Activated T-cell treated with anti-CD3 and anti-CD28 coated beads, Interleukin-2, amount 50 U/mL, for 1 hour (primary cell): Measurements from ENCODE around the gene HPN.
"Not testable (repeated sequence)": the region's sequence is repeated elsewhere in the genome, so short reads cannot be mapped to it uniquely, and the experiment has no call there.

ENCODE experiments used
- DNase-seq: peaks from one replicate; pipeline ENCODE4 v3.0.0-alpha.2; 2020

The HPN gene

GRCh38 chr19:35041548-35042055 lies at the start of gene HPN:
TSS of gene HPN (plus strand) at chr19:35041721. CDS start at chr19:35042507, 786 bp downstream.
- no peak for DNase-seq

- DNase-seq = not testable (repeated sequence)
Measured at GRCh38 chr19:34992582-34992981, 48.9 kb upstream of the HPN start.

DNA sequence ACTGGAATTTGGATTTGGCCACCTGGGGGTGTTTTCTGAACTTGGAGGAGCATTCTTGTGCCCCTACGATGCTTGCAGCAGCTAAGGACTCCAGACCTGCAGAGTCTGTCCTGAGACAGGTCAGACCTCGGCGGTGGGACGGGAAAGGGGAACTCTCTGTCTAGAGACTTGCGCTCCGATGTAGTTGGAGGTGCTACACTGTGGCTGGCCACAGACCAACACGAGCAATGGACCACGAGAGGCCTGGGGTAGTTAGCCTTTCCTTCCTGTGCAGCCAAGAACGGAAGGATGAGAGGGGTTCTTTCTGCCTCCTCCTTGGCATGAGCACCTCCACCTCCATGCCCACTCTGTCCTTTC lies 47.3 kb upstream of the HPN start:
- no peak for DNase-seq

- no peak for DNase-seq
Measured at GRCh38 chr19:34994643-34995541, 46.6 kb upstream of the HPN start.

GRCh38 chr19:34995551-34995950 lies 46.0 kb upstream of the HPN start:
- no peak for DNase-seq

DNA sequence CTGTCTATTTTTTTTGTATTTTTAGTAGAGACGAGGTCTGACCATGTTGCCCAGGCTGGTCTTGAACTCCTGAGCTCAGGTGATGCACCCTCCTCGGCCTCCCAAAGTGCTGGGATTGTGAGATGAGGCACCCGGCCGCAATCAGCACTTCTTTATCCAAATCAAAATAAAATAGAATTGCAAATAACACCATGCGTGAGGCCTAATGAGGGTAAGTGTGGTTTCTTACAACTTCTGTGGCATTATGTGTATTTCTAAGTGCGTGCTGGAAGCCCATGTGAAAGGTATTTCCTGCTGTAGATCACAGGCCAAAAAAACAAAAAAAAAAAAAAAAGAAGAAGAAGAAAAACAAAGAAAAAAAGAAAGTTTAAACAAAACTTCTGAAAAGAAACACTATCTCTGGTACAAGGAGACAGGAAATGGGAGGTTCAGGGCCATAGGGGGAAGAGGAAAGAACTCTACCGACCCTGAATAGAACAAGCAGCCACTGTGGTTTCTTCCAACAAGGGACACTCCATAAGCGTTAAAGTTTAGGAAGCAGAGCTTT lies 44.4 kb upstream of the HPN start:
- peak; percentile 41 for DNase-seq

DNA sequence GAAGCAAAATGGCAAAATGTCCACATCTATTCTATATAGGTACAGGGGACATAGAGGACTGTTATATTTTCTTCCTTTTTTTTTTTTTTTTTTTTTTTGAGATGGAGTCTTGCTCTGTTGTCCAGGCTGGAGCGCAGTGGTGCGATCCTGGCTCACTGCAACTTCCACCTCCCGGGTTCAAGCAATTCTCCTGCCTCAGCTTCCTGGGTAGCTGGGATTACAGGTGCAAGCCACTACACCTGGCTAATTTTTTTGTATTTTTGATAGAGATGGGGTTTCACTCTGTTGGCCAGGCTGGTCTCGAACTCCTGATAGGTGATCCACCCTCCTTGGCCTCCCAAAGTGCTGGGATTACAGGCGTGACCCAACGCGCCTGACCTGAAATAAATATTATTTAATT lies 43.3 kb upstream of the HPN start:
- not testable (repeated sequence) for DNase-seq

DNA sequence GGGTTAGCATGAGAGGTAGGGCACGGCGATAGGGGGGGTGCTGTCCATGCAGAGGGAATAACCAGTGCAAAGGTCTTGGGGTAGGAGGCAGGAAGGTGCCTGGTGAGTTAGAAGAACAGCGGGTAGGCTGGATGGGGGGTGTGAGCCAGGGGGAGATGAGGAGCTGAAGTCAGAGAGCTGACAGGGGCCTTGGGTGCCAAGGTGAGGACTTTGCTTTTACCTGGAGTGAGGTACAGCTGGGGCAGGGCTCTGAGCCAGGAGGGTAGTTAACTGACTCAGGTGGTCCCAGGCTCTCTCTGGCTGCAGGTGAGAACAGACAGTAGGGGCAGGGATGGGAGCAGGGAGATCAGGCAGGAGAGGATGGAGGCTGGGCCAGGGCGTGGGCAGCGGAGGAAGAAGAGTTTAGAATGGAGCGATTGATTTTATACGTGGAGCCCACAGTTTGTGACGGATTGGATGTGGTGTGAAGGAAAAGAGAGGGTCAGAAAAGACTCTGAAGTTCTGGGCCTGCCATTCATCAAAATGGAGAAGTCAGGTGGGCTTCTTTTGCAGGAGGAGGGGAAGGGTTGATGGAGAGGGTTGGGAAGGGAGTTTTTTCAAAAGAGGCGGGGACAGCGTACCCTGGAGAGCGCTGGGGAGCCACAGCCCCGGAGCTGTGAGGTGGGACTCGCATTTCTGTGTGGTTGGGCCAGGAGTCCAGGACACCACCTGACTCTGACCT lies 42.6 kb upstream of the HPN start:
- no peak for DNase-seq

DNA sequence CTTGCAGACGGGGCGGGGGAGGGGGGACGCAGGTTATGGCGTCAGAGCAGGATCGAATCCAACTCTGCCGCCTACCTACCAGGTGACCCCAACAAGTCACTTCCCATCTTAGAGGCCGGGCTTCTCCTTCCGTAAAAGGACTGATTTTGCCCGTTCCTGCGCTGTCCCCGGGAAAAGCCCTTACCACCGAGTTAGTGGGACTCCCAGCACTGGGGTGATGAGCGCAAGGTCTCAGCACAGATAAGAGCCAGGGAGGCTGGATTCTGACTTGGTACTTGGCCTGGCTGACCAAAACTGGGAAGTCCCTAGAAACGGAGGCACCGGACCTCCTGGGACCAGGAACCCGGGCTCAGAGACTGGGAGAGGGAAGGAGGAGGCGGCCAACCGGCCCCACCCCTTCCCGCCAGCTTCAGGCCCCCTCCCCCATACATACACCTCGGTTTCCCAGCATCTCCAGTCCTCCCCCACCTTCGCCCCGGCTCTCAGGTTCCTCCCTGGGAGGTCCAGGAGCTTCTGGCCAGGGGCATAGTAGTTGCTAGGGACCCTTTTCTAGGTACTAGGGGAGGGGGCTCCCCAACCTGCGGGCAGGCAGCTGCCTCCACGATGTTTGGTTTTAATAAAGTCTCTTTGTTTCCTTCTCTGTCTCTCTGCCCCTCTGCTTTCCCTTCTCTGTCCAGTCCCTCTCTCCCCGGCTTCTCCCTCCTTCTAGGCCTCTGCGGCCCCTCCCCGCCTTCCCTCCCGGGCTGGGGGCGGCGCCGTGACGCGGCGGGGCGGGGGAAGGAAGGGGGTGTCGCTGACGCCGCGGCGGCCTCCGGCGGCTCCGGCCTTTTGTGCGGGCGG lies 41.8 kb upstream of the HPN start, which contains the start of gene GRAMD1A:
Gene GRAMD1A, plus strand, starts transcription at position 826 of the 840 bp plus-strand sequence. CDS start 156 bp downstream, outside the sequence.
- peak; percentile 82 for DNase-seq

- DNase-seq = no peak
Measured at GRCh38 chr19:35000338-35000646, 41.2 kb upstream of the HPN start.

DNA sequence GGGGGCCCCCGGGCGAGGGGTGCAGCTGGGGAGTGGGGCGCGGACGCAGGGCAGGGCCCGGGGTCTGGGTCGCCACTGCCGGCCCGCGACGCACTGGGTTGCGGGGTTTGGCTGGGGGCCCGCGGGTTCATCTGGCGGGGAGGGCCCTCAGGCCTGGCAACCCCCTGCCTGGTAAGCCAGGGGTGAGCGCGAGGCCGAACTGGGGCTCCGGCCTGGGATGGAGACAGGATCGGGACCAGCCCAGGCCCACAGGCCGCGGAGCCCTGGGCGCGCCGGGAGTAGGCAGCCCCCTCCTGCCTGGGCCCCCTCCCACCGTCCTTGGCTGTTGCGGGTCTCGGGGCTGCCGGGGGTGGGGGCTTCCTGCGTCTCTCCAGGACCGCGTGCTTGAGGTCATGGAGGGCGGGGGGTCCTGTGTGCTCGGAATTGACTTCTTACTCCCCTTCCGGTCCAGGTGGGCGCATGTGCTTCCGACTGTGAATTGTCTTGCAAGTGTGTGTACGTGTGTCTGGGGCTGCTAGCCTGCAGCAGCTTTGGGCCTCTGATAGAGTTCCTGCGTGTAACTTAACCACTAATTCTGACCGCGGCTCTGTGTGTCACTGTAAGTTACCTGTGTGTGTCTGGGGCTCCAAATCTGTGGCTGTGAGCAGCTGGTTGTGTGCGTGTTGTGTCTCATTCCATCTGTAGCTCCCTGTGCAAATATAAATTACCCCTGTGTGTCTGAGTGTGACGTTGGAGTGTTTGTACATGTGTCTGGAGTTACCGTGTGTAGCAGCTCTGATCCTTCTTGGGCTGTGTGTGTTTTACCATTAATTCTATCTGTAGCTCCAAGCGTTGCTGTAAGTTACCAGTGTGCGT lies 40.6 kb upstream of the HPN start:
- DNase-seq = peak; percentile 63

DNA sequence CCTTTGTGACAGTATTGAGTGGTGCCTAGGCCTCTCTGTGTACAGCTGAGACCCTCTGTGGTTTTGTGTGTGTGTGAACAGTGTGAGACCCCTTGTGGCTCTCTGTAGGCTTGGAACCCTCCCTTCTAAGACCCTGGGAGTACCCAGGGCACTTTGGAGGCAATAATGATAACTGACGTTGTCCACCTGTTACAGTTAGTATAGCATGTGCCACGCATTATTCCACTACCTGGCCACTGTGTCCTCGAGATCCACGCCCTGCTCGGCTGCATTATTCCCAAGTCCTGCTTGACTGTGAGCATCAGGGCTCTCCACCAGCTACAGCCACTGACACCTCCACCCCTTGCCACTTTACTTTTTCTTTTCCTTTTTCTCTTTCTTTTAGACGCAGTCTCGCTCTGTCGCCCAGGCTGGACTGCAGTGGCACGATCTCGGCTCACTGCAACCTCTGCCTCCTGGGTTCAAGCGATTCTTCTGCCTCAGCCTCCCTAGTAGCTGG lies 39.4 kb upstream of the HPN start:
- DNase-seq = no peak

DNA sequence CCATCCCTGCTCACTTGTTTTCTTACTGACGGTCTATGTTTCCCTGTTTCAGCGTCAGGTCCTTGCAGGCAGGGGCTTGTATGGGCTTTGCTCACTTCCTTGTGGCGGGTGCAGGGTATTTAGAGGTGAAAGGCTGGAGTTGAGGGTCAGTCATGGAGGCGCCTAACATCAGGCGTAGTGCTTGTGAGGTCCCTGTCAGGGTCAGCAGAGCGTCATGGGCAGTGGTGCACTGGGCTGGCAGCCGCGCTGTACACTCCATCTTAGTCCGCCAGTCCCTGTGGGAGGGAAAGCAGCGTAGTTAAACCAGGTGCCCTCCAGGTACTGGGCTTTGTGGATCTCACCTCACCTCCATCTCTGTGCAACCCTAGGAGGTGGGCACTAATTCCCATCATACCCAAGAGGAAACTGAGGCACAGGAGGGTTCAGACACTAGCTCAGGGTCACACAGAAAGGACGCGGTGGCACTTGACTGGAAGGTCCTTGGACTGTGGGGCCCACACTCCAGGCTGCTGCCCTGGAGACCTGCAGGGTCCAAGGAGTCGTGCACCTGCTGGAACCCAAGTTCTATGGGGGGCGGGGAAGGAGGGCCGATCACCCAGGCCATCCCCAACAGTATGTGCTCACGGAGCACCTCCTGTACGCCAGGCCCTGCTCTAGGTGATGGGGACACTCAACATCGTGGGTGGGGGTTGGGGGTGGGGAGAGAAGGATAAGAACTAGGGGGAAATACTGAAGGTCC lies 36.8 kb upstream of the HPN start:
- DNase-seq = no peak

DNA sequence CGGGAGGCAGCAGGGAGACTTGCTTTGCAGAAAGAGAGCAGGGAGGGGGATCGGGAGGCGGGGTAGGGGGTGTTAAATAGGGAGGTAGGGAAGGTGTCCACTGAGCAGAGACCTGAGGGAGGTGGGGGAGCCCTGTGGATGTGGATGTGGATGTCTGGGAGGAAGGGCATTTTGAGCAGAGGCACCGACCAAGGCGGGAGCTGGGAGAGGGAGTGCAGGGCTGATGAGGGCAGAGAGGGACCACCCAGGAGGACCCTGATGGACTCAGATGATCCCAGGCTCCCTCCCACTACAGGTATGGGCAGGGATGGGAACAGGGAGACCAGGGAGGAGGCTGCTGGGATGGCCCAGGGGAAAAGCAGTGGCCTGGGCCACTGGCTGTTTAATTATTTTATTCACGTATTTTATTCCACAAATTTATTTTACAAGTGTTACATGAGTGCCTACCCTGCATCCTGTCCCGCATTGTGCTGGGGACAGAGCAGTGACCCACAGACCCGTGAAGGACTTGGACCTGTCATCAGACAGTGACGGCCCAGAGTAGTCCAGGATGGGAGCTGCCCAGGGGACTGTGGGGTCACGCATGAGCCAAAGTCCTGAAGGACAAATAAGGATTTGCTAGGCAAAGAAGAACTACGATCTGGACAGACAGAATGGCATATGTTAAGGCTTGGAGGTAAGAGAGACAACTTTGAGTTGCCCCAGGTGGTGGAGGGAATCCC lies 36.1 kb upstream of the HPN start:
- no peak for DNase-seq

DNA sequence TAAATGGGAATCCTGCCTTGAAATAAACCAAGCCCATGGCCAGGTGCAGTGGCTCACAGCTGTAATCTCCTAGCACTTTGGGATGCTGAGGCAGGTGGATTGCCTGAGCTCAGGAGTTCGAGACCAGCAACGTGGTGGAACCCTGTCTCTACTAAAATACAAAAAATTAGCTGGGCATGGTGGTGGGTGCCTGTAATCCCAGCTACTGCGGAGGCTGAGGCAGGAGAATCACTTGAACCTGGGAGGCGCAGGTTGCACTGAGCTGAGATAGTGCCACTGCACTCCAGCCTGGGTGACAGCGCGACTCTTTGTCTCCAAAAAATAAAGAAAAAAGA lies 35.5 kb upstream of the HPN start:
- DNase-seq = not testable (repeated sequence)

DNA sequence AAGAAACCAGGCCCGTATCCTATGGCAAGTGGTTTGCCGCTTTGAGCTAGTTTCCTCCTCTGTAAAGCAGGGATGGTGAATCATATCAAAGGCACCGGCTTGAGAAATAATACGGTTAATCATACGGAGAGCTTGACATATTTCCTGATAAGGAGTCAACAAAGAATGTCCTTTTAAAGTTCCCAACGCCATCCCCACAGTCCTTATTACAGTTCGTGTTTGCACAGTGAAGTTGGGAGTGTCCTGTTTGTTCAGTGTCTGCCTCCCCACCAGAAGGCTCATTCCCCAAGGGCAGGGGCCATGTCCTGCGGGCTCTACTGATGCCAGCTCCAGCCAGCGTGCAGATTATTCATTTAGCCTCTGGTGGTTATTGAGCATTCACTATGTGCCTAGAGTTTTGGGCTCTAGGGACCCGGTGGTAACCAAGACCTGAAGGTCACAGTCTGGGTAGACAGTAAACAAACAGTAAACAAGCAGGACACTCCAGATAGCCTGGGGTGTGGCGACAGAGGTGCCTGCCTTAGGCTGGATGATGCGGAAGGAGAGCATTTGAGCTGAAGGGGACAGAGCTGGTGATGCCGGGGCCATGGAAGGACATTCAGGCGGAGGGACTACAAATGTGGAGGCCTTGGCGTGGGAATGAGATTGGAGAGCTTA lies 35.1 kb upstream of the HPN start:
- no peak for DNase-seq

DNA sequence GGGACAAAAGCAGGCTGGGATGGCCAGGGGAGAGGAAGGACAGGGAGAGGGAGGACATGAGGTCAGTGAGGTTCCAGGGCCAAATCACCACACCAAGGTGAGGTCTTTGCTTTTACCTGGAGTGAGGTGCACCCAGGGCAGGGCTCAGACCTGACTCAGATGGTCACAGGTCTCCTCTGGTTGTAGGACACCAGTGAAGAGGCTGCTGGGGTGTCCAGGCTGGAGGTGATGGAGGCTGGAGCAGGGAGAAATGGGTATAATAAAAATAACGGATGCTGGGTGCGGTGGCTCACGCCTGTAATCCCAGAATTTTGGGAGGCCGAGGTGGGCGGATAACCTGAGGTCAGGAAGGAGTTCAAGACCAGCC lies 34.5 kb upstream of the HPN start:
- DNase-seq = no peak

DNA sequence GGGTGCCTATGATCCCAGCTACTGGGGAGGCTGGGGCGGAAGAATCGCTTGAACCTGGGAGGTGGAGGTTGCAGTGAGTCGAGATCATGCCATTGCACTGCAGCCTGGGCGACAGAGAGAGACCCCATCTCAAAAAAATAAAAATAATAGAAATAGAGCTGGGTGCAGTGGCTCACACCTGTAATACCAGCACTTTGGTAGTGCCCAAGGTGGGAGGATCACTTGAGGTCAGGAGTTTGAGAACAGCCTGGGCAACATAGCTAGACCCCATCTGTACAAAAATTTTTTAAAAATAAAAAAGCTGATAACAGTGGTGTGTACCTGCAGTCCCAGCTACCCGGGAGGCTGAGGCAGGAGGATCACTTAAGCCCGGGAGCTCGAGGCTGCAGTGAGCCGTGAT lies 34.1 kb upstream of the HPN start:
- DNase-seq = not testable (repeated sequence)

- DNase-seq = no peak
Measured at GRCh38 chr19:35008891-35009341, 32.6 kb upstream of the HPN start.
